ENCODE measurements around the gene IPO13.
A peak's percentile ranks its signal among the peaks of the same experiment; 100 is the strongest.

Gene IPO13

GRCh38 chr1:43930168-43930948 lies 16.4 kb upstream of the IPO13 start:
- DNase-seq (ENCODE audit: low read depth in 2 of 2): no peak

- DNase-seq (ENCODE audit: low read depth in 2 of 2): no peak
These were observed 15.8 kb upstream of the IPO13 start for GRCh38 chr1:43930949-43931275.

GRCh38 chr1:43931711-43932660 lies 14.8 kb upstream of the IPO13 start:
- no peak for DNase-seq (ENCODE audit: low read depth in 2 of 2)

GRCh38 chr1:43932786-43933385 lies 13.9 kb upstream of the IPO13 start:
- no peak for DNase-seq (ENCODE audit: low read depth in 2 of 2)

GRCh38 chr1:43933386-43934100 lies 13.2 kb upstream of the IPO13 start, which contains the start of gene ARTN:
ARTN (plus strand) TSS chr1:43933801; CDS start chr1:43935657, 1,856 bp downstream.
- no peak for DNase-seq (ENCODE audit: low read depth in 2 of 2)

- peak in 1 of 2 donors; percentile 46 for DNase-seq (ENCODE audit: low read depth in 2 of 2)
These were observed 12.4 kb upstream of the IPO13 start for GRCh38 chr1:43934101-43934985.

- no peak for DNase-seq (ENCODE audit: low read depth in 2 of 2)
These were observed 11.8 kb upstream of the IPO13 start for GRCh38 chr1:43934986-43935324.

- no peak for DNase-seq (ENCODE audit: low read depth in 2 of 2)
These were observed 10.9 kb upstream of the IPO13 start for GRCh38 chr1:43935711-43936427.

GRCh38 chr1:43936431-43937151 lies 10.2 kb upstream of the IPO13 start:
- DNase-seq (ENCODE audit: low read depth in 2 of 2): no peak

GRCh38 chr1:43937179-43937865 lies 9.4 kb upstream of the IPO13 start:
- DNase-seq (ENCODE audit: low read depth in 2 of 2): no peak

GRCh38 chr1:43938383-43938782 lies 8.4 kb upstream of the IPO13 start:
- no peak for DNase-seq (ENCODE audit: low read depth in 2 of 2)

GRCh38 chr1:43938892-43939587 lies 7.7 kb upstream of the IPO13 start:
- DNase-seq (ENCODE audit: low read depth in 2 of 2): no peak

GRCh38 chr1:43942411-43942810 lies 4.3 kb upstream of the IPO13 start:
- DNase-seq (ENCODE audit: low read depth in 2 of 2): no peak

- no peak for DNase-seq (ENCODE audit: low read depth in 2 of 2)
These were observed 1.9 kb upstream of the IPO13 start for GRCh38 chr1:43944860-43945259.

GRCh38 chr1:43945674-43946235 lies 995 bp upstream of the IPO13 start:
- no peak for DNase-seq (ENCODE audit: low read depth in 2 of 2)

- no peak for DNase-seq (ENCODE audit: low read depth in 2 of 2)
These were observed 517 bp downstream of the IPO13 start for GRCh38 chr1:43947061-43947873.

GRCh38 chr1:43947874-43948437 lies 1.2 kb downstream of the IPO13 start:
- no peak for DNase-seq (ENCODE audit: low read depth in 2 of 2)
